Neural crest cell (in vitro differentiated cells): ENCODE results near the gene NUP210. TPM values are rescaled to one million over a fixed set of nuclear protein-coding genes. Genes with fewer than 3 reads are reported as not detected.

ENCODE experiments used
- DNase-seq: peaks from one replicate; pipeline ENCODE4 v3.0.0; 2021; ENCODE audit warnings: low read depth, mixed read lengths, low spot score
- H3K27ac Mint-ChIP-seq: one replicate; pipeline ENCODE4 v1.8.0; 2021; ENCODE audit warnings: mild to moderate bottlenecking, mixed read lengths; ENCODE audit not compliant: unreplicated experiment
- H3K27me3 Mint-ChIP-seq: 2 replicates; pipeline ENCODE4 v1.8.0; 2021; ENCODE audit warnings: low read depth, mild to moderate bottlenecking, mixed read lengths
- H3K36me3 Mint-ChIP-seq: 2 replicates; pipeline ENCODE4 v1.8.0; 2021; ENCODE audit warnings: low read depth, mild to moderate bottlenecking, mixed read lengths
- H3K4me1 Mint-ChIP-seq: 2 replicates; pipeline ENCODE4 v1.8.0; 2021; ENCODE audit warnings: mixed read lengths
- H3K4me3 Mint-ChIP-seq: one replicate; pipeline ENCODE4 v1.8.0; 2021; ENCODE audit warnings: mild to moderate bottlenecking, mixed read lengths
- H3K9me3 Mint-ChIP-seq: 2 replicates; pipeline ENCODE4 v1.8.0; 2021; ENCODE audit warnings: mixed read lengths
- total RNA-seq: library from RNA; stranded (reverse); gene quantifications from 2 replicates; pipeline ENCODE4 v1.2.1, GENCODE V29; 2021
- TF ChIP-seq, protein P1 (sequence below): fragments of 200-600 bp; sonication (generic); conservative IDR thresholded peaks from 2 replicates; pipeline ENCODE4 v1.5.0; 2021; ENCODE audit warnings: antibody characterized with exemption, mild to moderate bottlenecking

NUP210 gene
- total RNA-seq, 1 donor from 2014 or later, result 59.4 TPM

DNA sequence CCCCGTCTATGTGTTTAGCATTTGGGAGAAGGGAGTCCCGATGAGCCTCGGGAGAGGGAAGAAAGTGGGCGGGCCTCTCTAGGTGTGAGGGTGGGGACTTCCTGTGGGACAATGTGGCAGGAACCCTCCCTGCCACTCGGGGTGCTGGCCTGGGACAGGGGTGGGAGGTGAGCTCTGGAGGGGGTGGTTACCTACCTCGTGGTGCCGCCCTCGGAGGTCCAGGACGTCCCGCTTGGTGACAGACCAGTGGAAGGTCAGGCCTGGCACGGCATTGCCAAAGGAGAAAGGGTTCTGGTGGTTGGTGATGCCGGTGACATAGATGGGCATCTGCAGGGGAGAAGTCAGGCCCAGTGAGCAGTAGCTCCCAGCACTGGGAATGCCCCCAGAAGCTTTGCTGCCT is 83.5 kb downstream of the NUP210 start:
- DNase-seq, result no peak
- Mint-ChIP-seq H3K27ac (no peak overlapping the region), H3K36me3 (peaks cover 1% of the 10 kb centered on the region), H3K4me3 (no peak overlapping the region), H3K4me1 (peaks cover 5% of the 10 kb centered on the region), H3K9me3 (no peaks in the 10 kb centered on the region), H3K27me3 (no peaks in the 10 kb centered on the region)
- TF ChIP-seq, protein P1, sequence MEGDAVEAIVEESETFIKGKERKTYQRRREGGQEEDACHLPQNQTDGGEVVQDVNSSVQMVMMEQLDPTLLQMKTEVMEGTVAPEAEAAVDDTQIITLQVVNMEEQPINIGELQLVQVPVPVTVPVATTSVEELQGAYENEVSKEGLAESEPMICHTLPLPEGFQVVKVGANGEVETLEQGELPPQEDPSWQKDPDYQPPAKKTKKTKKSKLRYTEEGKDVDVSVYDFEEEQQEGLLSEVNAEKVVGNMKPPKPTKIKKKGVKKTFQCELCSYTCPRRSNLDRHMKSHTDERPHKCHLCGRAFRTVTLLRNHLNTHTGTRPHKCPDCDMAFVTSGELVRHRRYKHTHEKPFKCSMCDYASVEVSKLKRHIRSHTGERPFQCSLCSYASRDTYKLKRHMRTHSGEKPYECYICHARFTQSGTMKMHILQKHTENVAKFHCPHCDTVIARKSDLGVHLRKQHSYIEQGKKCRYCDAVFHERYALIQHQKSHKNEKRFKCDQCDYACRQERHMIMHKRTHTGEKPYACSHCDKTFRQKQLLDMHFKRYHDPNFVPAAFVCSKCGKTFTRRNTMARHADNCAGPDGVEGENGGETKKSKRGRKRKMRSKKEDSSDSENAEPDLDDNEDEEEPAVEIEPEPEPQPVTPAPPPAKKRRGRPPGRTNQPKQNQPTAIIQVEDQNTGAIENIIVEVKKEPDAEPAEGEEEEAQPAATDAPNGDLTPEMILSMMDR, result no peak

GRCh38 chr3:13335503-13335902 is 84.6 kb downstream of the NUP210 start:
- Mint-ChIP-seq H3K36me3 (no peaks in the 10 kb centered on the region), H3K27me3 (no peaks in the 10 kb centered on the region), H3K9me3 (no peaks in the 10 kb centered on the region), H3K27ac (no peak overlapping the region), H3K4me1 (peaks cover 5% of the 10 kb centered on the region), H3K4me3 (no peak overlapping the region)
- no peak for DNase-seq
- TF ChIP-seq, protein P1, result no peak

GRCh38 chr3:13335059-13335458 is 85.1 kb downstream of the NUP210 start:
- Mint-ChIP-seq H3K36me3 (no peaks in the 10 kb centered on the region), H3K4me3 (no peak overlapping the region)

DNA sequence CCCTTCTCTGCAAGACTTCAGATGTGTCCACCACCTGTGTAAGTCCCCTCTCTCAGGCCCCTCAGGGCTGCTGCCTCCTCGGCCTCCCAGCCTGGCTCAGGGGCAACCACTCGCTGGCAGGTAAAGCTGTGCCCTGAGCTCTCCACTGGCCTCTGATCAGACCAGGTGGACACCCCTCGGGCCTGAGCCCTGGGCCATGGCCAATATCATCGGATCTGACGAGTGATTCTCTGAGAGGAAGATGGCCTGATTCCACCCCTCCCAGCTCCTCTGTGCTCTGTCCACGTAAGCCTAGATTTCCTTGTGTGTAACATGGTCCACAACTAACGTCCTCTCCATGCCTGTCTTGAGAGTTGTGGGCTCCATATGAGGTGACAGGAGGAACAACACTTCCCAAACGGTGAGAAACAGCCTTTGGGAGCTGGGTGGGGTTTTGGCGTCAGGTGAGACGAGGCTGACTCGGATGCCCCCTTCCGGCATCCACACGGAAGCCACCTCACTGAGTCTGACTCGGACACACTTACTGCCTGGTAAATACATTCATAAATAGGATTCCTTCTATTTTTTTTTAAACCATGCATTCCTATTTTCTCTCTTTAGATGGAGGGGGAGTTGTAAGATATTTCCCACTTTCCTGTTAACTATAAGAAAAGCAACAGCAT is 86.8 kb downstream of the NUP210 start:
- no peaks in the 10 kb centered on the region for H3K36me3 Mint-ChIP-seq
- TF ChIP-seq, protein P1, result no peak
- peaks cover 5% of the 10 kb centered on the region for H3K4me1 Mint-ChIP-seq

More at GRCh38 chr3:13335059-13335458, 85.1 kb downstream of the NUP210 start:
- TF ChIP-seq, protein P1, result no peak
- DNase-seq, result no peak
- Mint-ChIP-seq H3K4me1 (peaks cover 5% of the 10 kb centered on the region), H3K9me3 (no peaks in the 10 kb centered on the region), H3K27ac (no peak overlapping the region), H3K27me3 (no peaks in the 10 kb centered on the region)

DNA sequence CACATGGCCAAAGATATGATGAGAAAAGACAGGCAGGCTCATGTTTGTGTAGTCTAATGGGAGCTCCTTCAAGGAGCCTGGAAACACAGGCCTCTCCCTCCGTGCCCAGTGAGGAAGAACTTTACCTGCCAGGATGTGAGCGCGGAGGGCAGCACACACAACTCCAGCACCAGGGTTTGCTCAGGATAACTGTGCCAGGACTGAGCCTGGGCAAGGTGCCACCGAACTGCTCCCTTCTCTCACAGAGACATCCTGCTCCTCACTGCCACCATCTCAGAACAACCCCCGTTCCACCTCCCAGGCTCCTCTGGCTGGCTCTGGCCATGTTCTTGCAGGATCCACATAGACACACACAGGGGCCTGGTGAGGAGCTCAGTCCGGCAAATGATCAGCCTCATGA is 87.4 kb downstream of the NUP210 start:
- Mint-ChIP-seq H3K9me3 (no peaks in the 10 kb centered on the region), H3K4me3 (no peak overlapping the region), H3K27ac (no peak overlapping the region), H3K27me3 (no peaks in the 10 kb centered on the region), H3K36me3 (no peaks in the 10 kb centered on the region), H3K4me1 (peaks cover 5% of the 10 kb centered on the region)
- TF ChIP-seq, protein P1, result no peak
- no peak for DNase-seq

More for the DNA sequence above, 86.8 kb downstream of the NUP210 start:
- Mint-ChIP-seq H3K4me3 (no peak overlapping the region), H3K27ac (no peak overlapping the region), H3K27me3 (no peaks in the 10 kb centered on the region), H3K9me3 (no peaks in the 10 kb centered on the region)
- no peak for DNase-seq
